ENCODE data around the gene CNFN. TPM values are rescaled to one million over a fixed set of nuclear protein-coding genes. Genes with fewer than 3 reads are reported as not detected.
A peak's percentile ranks its signal among the peaks of the same experiment; 100 is the strongest.

The CNFN gene
- total RNA-seq, 1 experiment from 2014 or later: 4.6 TPM

DNA sequence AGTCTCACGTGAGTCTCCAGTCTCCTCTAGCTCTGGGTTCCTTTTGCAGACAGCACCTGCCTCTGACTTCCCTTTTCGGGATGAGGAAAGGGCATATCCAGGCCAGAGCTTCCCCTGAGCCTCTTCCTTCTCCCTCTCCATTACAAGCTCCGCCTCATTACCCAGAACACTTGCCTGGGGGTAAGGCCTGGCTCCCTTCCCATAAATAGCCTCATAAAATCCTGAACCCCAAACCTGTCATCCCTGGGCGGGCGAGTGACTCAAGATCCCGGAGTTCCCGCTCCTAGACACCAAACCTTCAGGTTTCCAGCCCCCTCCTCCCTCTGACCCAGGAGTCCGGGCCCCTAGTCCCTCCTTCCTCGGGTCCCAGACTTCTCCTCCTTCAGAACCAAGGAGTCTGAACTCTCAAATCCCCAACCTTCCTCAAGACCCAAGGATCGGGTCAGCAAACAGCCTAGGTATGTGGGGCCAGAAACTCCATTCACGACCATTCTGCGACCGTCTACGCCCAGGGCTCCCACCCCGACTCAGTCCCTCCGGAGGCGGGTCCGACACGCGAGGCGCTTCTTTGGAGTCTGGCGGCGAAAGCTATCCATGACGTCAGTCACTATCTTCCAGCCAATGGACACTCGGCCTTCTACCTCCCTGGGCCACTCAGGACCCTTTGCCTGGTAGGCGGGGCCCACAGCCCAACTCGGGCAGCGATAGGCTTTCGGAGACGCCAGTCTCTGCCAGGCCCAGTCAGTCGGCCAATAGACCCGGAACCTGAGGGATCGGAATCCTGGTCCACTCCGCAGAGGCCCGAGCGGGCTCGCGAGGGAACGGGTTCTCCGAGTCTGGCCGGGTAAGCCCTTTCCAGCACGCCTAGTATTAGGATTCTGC is 6.5 kb upstream of the CNFN start:
- DNase-seq (ENCODE audit: low read depth, low spot score): peak; percentile 92
- H3K9me3 ChIP-seq (ENCODE audit: control insufficient read depth, insufficient read depth, low read depth, low read length): no peaks in the 10 kb centered on the region
- no peaks in the 10 kb centered on the region for H3K27me3 ChIP-seq (ENCODE audit: control insufficient read depth, insufficient read depth, low read length)
- no peaks in the 10 kb centered on the region for H3K36me3 ChIP-seq (ENCODE audit: control insufficient read depth, insufficient read depth, low read length)
- TF ChIP-seq TCF7L2 (IDR thresholded peaks at IDR 0.05; ENCODE audit: low read depth, low read length) (peak; percentile 77), POLR2AphosphoS5 (IDR thresholded peaks at IDR 0.05; ENCODE audit: low read depth, low read length) (peak; percentile 36; the same call in 1 of the 2 replicates)
- TF ChIP-seq, protein P1, sequence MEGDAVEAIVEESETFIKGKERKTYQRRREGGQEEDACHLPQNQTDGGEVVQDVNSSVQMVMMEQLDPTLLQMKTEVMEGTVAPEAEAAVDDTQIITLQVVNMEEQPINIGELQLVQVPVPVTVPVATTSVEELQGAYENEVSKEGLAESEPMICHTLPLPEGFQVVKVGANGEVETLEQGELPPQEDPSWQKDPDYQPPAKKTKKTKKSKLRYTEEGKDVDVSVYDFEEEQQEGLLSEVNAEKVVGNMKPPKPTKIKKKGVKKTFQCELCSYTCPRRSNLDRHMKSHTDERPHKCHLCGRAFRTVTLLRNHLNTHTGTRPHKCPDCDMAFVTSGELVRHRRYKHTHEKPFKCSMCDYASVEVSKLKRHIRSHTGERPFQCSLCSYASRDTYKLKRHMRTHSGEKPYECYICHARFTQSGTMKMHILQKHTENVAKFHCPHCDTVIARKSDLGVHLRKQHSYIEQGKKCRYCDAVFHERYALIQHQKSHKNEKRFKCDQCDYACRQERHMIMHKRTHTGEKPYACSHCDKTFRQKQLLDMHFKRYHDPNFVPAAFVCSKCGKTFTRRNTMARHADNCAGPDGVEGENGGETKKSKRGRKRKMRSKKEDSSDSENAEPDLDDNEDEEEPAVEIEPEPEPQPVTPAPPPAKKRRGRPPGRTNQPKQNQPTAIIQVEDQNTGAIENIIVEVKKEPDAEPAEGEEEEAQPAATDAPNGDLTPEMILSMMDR (IDR thresholded peaks at IDR 0.05): no peak
- H3K4me3 ChIP-seq (ENCODE audit: low read depth in 2 of 2, low read length in 2 of 2): peak overlapping the region; percentile 62 to 80
- CTCF ChIA-PET: interaction anchor here (0.6 kb wide), 1 partner anchor 9 kb away, joined by 9 read pairs; no protein-coding TSS in a partner anchor
- ATAC-seq: peak; percentile 97
- peak overlapping the region; percentile 86 for H3K27ac ChIP-seq (ENCODE audit: low read length)
- H3K4me1 ChIP-seq (ENCODE audit: control insufficient read depth, insufficient read depth, low read length): peaks cover 9% of the 10 kb centered on the region
- BruUV-seq (replicated peaks): TSS peak; percentile 98
- in situ Hi-C loops (cut with HindIII; ENCODE audit: low pct_unique_long_range_greater_than_20kb, low sequenced_read_pairs): no loop called here
- intact Hi-C loops (cut with micrococcal nuclease; ENCODE audit: unreplicated experiment): no loop called here
- POLR2A ChIA-PET: interaction anchor here (0.5 kb wide), 1 partner anchor 79 kb away, joined by 8 read pairs; no protein-coding TSS in a partner anchor

DNA sequence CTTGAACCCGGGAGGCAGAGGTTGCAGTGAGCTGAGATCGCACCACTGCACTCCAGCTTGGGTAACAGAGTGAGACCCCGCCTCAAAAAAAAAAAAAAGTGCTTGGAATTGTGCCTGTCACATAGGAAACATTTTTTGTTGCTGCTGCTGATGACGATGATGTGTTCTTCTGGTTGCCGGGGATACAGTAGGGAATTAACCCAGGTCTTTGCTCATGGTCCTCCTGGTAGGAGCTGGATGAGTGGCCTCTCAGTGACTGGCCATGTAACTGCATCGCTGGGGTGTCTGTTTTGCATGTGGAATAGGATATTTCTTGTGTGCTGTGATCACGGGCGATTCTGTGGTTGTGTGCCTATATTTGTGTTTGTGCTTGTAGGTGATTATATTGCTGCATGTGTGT is 4.7 kb upstream of the CNFN start:
- no peaks in the 10 kb centered on the region for H3K9me3 ChIP-seq (ENCODE audit: control insufficient read depth, insufficient read depth, low read depth, low read length)
- in situ Hi-C loops (cut with HindIII; ENCODE audit: low pct_unique_long_range_greater_than_20kb, low sequenced_read_pairs) (no loop called here), intact Hi-C loops (cut with micrococcal nuclease; ENCODE audit: unreplicated experiment) (no loop called here)
- H3K4me3 ChIP-seq (ENCODE audit: low read depth in 2 of 2, low read length in 2 of 2): no peak overlapping the region
- DNase-seq (ENCODE audit: low read depth, low spot score) (no peak), ATAC-seq (no peak)
- ChIA-PET POLR2A (no interaction called here), CTCF (no interaction called here)
- no TSS peak for BruUV-seq (replicated peaks)
- TF ChIP-seq SIN3A (IDR thresholded peaks at IDR 0.05; ENCODE audit: borderline replicate concordance, insufficient read depth, low read depth, low read length) (no peak), POLR2AphosphoS5 (IDR thresholded peaks at IDR 0.05; ENCODE audit: low read depth, low read length) (no peak), TCF7L2 (IDR thresholded peaks at IDR 0.05; ENCODE audit: low read depth, low read length) (no peak)
- TF ChIP-seq, protein P1 (IDR thresholded peaks at IDR 0.05): no peak
- TF ChIP-seq, protein P2, sequence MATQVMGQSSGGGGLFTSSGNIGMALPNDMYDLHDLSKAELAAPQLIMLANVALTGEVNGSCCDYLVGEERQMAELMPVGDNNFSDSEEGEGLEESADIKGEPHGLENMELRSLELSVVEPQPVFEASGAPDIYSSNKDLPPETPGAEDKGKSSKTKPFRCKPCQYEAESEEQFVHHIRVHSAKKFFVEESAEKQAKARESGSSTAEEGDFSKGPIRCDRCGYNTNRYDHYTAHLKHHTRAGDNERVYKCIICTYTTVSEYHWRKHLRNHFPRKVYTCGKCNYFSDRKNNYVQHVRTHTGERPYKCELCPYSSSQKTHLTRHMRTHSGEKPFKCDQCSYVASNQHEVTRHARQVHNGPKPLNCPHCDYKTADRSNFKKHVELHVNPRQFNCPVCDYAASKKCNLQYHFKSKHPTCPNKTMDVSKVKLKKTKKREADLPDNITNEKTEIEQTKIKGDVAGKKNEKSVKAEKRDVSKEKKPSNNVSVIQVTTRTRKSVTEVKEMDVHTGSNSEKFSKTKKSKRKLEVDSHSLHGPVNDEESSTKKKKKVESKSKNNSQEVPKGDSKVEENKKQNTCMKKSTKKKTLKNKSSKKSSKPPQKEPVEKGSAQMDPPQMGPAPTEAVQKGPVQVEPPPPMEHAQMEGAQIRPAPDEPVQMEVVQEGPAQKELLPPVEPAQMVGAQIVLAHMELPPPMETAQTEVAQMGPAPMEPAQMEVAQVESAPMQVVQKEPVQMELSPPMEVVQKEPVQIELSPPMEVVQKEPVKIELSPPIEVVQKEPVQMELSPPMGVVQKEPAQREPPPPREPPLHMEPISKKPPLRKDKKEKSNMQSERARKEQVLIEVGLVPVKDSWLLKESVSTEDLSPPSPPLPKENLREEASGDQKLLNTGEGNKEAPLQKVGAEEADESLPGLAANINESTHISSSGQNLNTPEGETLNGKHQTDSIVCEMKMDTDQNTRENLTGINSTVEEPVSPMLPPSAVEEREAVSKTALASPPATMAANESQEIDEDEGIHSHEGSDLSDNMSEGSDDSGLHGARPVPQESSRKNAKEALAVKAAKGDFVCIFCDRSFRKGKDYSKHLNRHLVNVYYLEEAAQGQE (IDR thresholded peaks at IDR 0.05; ENCODE audit: insufficient read depth in 1 of 2, low read depth in 2 of 2, low read length in 1 of 2): no peak
- peaks cover 6% of the 10 kb centered on the region for H3K4me1 ChIP-seq (ENCODE audit: control insufficient read depth, insufficient read depth, low read length)
- H3K27me3 ChIP-seq (ENCODE audit: control insufficient read depth, insufficient read depth, low read length): no peaks in the 10 kb centered on the region
- H3K36me3 ChIP-seq (ENCODE audit: control insufficient read depth, insufficient read depth, low read length): no peaks in the 10 kb centered on the region
- no peak overlapping the region for H3K27ac ChIP-seq (ENCODE audit: low read length)

Data from Panc1 (cell line).